ENCODE results near the gene TAB3.

TAB3 gene

GRCh38 chrX:30900227-30900626 lies 11.2 kb upstream of the TAB3 start:
- no peak for DNase-seq (ENCODE audit: low read depth)
- TF ChIP-seq CTCF (conservative IDR thresholded peaks at IDR 0.05; ENCODE audit: low read depth, low read length) = no peak
- no peak overlapping the region for H3K4me3 ChIP-seq (ENCODE audit: low read length)

GRCh38 chrX:30898886-30899285 lies 9.8 kb upstream of the TAB3 start:
- TF ChIP-seq CTCF (conservative IDR thresholded peaks at IDR 0.05; ENCODE audit: low read depth, low read length) = no peak
- no peak for DNase-seq (ENCODE audit: low read depth)
- H3K4me3 ChIP-seq (ENCODE audit: low read length) = no peak overlapping the region

- DNase-seq (ENCODE audit: low read depth) = no peak
- H3K4me3 ChIP-seq (ENCODE audit: low read length) = no peak overlapping the region
- TF ChIP-seq CTCF (conservative IDR thresholded peaks at IDR 0.05; ENCODE audit: low read depth, low read length) = no peak
Observed at GRCh38 chrX:30895370-30895769, 6.3 kb upstream of the TAB3 start.

- no peak overlapping the region for H3K4me3 ChIP-seq (ENCODE audit: low read length)
- DNase-seq (ENCODE audit: low read depth) = no peak
- no peak for TF ChIP-seq CTCF (conservative IDR thresholded peaks at IDR 0.05; ENCODE audit: low read depth, low read length)
Observed at GRCh38 chrX:30893206-30893605, 4.2 kb upstream of the TAB3 start.

GRCh38 chrX:30892591-30892990 lies 3.5 kb upstream of the TAB3 start:
- no peak overlapping the region for H3K4me3 ChIP-seq (ENCODE audit: low read length)
- no peak for DNase-seq (ENCODE audit: low read depth)
- no peak for TF ChIP-seq CTCF (conservative IDR thresholded peaks at IDR 0.05; ENCODE audit: low read depth, low read length)

GRCh38 chrX:30888526-30889146 lies 418 bp downstream of the TAB3 start:
- TF ChIP-seq CTCF (conservative IDR thresholded peaks at IDR 0.05; ENCODE audit: low read depth, low read length) = no peak
- DNase-seq (ENCODE audit: low read depth) = no peak
- peak overlapping the region; percentile 68 for H3K4me3 ChIP-seq (ENCODE audit: low read length)

GRCh38 chrX:30887721-30888120 lies 1.3 kb downstream of the TAB3 start:
- TF ChIP-seq CTCF (conservative IDR thresholded peaks at IDR 0.05; ENCODE audit: low read depth, low read length) = no peak
- peak overlapping the region; percentile 68 for H3K4me3 ChIP-seq (ENCODE audit: low read length)
- no peak for DNase-seq (ENCODE audit: low read depth)
